ENCODE data around the gene LMNTD1. TPM values are rescaled to one million over a fixed set of nuclear protein-coding genes. Genes with fewer than 3 reads are reported as not detected.

Gene LMNTD1
- polyA plus RNA-seq, 3 donors, result not detected

DNA sequence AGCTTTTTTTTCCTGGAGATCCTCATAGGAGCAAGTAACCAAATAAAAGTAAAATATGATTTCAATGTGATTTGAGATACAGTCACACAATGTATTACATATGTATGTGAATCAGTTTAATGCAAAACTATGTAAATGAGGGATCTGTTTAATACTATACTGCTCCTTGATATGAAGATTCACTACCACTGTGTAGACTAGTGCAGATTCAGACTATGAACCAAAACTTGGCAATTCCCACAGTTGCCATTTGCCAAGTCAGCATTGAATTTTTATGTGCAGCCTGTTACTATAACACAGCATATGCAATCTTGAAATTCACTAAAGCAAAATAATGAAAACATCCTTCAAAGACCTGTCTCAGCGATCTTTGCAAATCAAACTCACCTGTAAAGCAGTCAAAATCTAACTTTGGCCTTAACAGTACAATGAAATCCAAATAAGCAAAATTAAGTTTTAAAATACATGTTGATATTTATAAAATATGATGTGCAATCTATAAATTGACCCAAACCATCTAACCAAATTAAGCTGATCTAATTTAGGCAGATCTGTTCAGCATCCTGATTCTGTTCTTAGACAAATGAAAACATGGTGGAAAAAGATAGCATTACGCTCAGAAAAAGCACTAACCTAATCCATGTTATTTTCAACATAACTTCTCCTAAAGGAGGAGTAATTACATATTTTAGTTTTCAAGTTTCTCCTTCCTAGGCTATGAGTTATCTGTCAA lies 25.5 kb upstream of the LMNTD1 start:
- no peak overlapping the region for H3K27ac Mint-ChIP-seq
- no peaks in the 10 kb centered on the region for H3K9me3 ChIP-seq (replicated peaks in 1 of 2; ENCODE audit: control insufficient read depth in 1 of 2, insufficient read depth in 1 of 2, low read length in 2 of 2)
- H3K4me2 ChIP-seq (replicated peaks; ENCODE audit: extremely low read depth, low read length, poor library complexity, severe bottlenecking), result no peak overlapping the region
- H3K9me3 Mint-ChIP-seq, result peaks cover 0 to 6% (median 3%) of the 10 kb centered on the region in 7 donors
- H3K27me3 Mint-ChIP-seq (ENCODE audit: low read depth in 3 of 3), result peaks cover 0 to 2% (median 0%) of the 10 kb centered on the region in 3 donors
- no peaks in the 10 kb centered on the region for H3K79me2 ChIP-seq (ENCODE audit: insufficient read depth, low read length)
- TF ChIP-seq, protein P1, sequence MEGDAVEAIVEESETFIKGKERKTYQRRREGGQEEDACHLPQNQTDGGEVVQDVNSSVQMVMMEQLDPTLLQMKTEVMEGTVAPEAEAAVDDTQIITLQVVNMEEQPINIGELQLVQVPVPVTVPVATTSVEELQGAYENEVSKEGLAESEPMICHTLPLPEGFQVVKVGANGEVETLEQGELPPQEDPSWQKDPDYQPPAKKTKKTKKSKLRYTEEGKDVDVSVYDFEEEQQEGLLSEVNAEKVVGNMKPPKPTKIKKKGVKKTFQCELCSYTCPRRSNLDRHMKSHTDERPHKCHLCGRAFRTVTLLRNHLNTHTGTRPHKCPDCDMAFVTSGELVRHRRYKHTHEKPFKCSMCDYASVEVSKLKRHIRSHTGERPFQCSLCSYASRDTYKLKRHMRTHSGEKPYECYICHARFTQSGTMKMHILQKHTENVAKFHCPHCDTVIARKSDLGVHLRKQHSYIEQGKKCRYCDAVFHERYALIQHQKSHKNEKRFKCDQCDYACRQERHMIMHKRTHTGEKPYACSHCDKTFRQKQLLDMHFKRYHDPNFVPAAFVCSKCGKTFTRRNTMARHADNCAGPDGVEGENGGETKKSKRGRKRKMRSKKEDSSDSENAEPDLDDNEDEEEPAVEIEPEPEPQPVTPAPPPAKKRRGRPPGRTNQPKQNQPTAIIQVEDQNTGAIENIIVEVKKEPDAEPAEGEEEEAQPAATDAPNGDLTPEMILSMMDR (IDR thresholded peaks at IDR 0.05), result no peak
- no peak overlapping the region for H2AFZ ChIP-seq (ENCODE audit: insufficient read depth, low read depth, low read length, poor library complexity, severe bottlenecking)
- H3K36me3 ChIP-seq (replicated peaks in 1 of 2; ENCODE audit: control insufficient read depth in 1 of 2, insufficient read depth in 2 of 2, low read length in 2 of 2), result no peaks in the 10 kb centered on the region
- no peak overlapping the region for H3K4me3 ChIP-seq (replicated peaks in 1 of 3; ENCODE audit: low read depth in 2 of 3, low read length in 3 of 3)
- no peaks in the 10 kb centered on the region for H4K20me1 ChIP-seq (ENCODE audit: insufficient read depth, low read length)
- H3K27me3 ChIP-seq (ENCODE audit: control insufficient read depth in 2 of 2, insufficient read depth in 2 of 2, low read length in 2 of 2), result no peaks in the 10 kb centered on the region
- H3K9ac ChIP-seq (ENCODE audit: insufficient read depth, low read length, poor library complexity, severe bottlenecking), result no peak overlapping the region
- intact Hi-C loops (cut with micrococcal nuclease), result no loop called here
- no peaks in the 10 kb centered on the region for H3K4me1 ChIP-seq (ENCODE audit: control insufficient read depth in 1 of 2, insufficient read depth in 2 of 2, low read length in 2 of 2)
- H3K36me3 Mint-ChIP-seq, result no peaks in the 10 kb centered on the region
- no CpG with 5 or more reads among the region's 2 CpGs for WGBS (ENCODE audit: insufficient coverage)
- H3K4me1 Mint-ChIP-seq, result no peaks in the 10 kb centered on the region
- H3K27ac ChIP-seq (ENCODE audit: low read depth in 1 of 2, low read length in 2 of 2), result no peak overlapping the region
- H3K4me3 Mint-ChIP-seq, result no peak overlapping the region
- DNase-seq, result no peak

DNA sequence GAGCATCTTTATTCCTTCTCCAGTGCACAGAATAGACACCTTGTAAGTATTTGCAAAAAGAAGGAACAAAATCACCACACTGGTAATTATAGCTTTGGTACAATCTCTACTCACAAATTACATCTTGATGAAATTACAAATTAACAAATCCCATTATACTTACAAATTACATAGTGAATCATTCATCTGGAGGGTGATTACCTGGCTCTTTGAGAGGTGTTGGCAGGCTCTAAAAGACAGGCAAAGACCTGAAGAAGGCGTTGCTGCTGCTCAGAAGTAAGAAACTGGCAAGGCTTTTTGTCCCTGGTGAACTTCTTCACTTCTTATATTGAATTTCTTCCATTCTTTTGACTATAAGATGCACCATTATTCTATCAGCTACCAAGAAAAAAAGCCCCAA lies 21.7 kb upstream of the LMNTD1 start:
- no peaks in the 10 kb centered on the region for H3K4me1 Mint-ChIP-seq
- H3K9me3 Mint-ChIP-seq, result peaks cover 0 to 6% (median 4%) of the 10 kb centered on the region in 7 donors
- Histone ChIP-seq H4K20me1 (ENCODE audit: insufficient read depth, low read length) (no peaks in the 10 kb centered on the region), H3K9ac (ENCODE audit: insufficient read depth, low read length, poor library complexity, severe bottlenecking) (no peak overlapping the region), H3K27ac (ENCODE audit: low read depth in 1 of 2, low read length in 2 of 2) (no peak overlapping the region), H3K9me3 (replicated peaks in 1 of 2; ENCODE audit: control insufficient read depth in 1 of 2, insufficient read depth in 1 of 2, low read length in 2 of 2) (no peaks in the 10 kb centered on the region), H3K4me1 (ENCODE audit: control insufficient read depth in 1 of 2, insufficient read depth in 2 of 2, low read length in 2 of 2) (no peaks in the 10 kb centered on the region), H3K36me3 (replicated peaks in 1 of 2; ENCODE audit: control insufficient read depth in 1 of 2, insufficient read depth in 2 of 2, low read length in 2 of 2) (no peaks in the 10 kb centered on the region), H2AFZ (ENCODE audit: insufficient read depth, low read depth, low read length, poor library complexity, severe bottlenecking) (no peak overlapping the region), H3K27me3 (ENCODE audit: control insufficient read depth in 2 of 2, insufficient read depth in 2 of 2, low read length in 2 of 2) (no peaks in the 10 kb centered on the region), H3K79me2 (ENCODE audit: insufficient read depth, low read length) (no peaks in the 10 kb centered on the region), H3K4me2 (replicated peaks; ENCODE audit: extremely low read depth, low read length, poor library complexity, severe bottlenecking) (no peak overlapping the region), H3K4me3 (replicated peaks in 1 of 3; ENCODE audit: low read depth in 2 of 3, low read length in 3 of 3) (no peak overlapping the region)
- no CpG with 5 or more reads among the region's 1 CpG for WGBS (ENCODE audit: insufficient coverage)
- H3K27ac Mint-ChIP-seq, result no peak overlapping the region
- H3K27me3 Mint-ChIP-seq (ENCODE audit: low read depth in 3 of 3), result no peaks in the 10 kb centered on the region
- TF ChIP-seq, protein P1 (IDR thresholded peaks at IDR 0.05), result no peak
- no peaks in the 10 kb centered on the region for H3K36me3 Mint-ChIP-seq
- intact Hi-C loops (cut with micrococcal nuclease), result no loop called here
- no peak overlapping the region for H3K4me3 Mint-ChIP-seq
- DNase-seq, result no peak

Data from CD14-positive monocyte (primary cell).